GM12878 (cell line): Measurements from ENCODE around the gene SELENOS.

Experiments
- RBBP5 ChIP-seq: fragments of 200-600 bp; sonication (generic); conservative IDR thresholded peaks from 2 replicates; pipeline ENCODE4 v1.6.1; 2016
- ZNF207 ChIP-seq: fragments of 450-650 bp; IDR thresholded peaks from 2 replicates; pipeline ENCODE4 v1.6.1; 2014; ENCODE audit warnings: antibody characterized with exemption, mild to moderate bottlenecking, borderline replicate concordance
- TF ChIP-seq, protein P1 (sequence below): IDR thresholded peaks from 2 replicates; pipeline ENCODE4 v1.6.1; 2012; ENCODE audit warnings: low read length, inconsistent platforms

DNA sequence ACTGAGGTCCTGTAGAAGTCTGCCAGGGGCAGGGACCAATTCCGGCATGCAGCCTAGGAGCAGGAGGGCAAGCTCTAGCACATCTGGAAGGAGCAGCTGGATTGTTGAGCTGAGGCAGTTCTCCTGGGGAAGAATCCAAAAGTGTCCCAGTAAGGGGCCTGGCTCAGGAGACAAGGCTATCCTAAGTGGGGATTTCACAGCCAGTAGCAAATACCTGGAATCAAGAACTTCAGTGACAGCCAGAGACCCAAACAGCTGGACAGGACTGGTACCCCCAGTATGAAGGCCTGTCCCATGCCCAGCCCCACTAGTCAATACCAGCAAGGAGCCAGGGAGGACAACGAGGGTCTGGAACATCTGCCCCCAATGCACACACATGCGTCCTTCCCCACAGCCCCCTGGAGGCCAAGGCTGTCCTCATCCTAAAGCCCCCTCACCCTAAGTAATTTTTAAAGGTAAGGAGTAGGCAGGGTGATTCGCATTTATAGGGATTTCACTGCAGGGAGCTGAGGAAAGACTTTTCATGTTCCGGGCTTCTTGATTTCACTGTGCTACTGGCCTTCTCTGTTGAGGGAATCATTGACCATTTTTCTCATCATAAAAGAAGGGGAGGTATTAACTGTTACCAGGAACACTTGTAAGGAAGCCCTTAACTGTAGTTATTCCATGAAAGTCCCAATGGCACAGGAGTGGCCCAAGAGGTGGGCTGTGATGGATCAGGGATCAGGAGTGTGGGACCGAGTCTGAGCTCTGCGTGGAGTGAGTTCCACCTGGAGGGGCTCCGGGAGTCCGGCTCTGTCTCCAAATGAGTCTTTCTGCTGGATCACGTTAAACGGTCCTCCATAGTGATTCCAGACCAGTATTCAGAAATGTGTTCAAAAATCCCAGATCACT is 22.9 kb downstream of the SELENOS start:
- TF ChIP-seq RBBP5 (no peak), ZNF207 (no peak)
- TF ChIP-seq, protein P1, sequence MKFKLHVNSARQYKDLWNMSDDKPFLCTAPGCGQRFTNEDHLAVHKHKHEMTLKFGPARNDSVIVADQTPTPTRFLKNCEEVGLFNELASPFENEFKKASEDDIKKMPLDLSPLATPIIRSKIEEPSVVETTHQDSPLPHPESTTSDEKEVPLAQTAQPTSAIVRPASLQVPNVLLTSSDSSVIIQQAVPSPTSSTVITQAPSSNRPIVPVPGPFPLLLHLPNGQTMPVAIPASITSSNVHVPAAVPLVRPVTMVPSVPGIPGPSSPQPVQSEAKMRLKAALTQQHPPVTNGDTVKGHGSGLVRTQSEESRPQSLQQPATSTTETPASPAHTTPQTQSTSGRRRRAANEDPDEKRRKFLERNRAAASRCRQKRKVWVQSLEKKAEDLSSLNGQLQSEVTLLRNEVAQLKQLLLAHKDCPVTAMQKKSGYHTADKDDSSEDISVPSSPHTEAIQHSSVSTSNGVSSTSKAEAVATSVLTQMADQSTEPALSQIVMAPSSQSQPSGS, result no peak
